SIG-M5 treated with dmso at 0.1 percent for 504 hours (cell line): Measurements from ENCODE around the gene DNAJC13.
"Not testable (repeated sequence)": the region's sequence is repeated elsewhere in the genome, so short reads cannot be mapped to it uniquely, and the experiment has no call there.

ENCODE experiments used
- DNase-seq: peaks from one replicate; lab custom pipeline; 2025; ENCODE audit not compliant: unreplicated experiment; lab: John Stamatoyannopoulos, UW

Gene DNAJC13

GRCh38 chr3:132416807-132417694 is at the start of gene DNAJC13:
Gene DNAJC13 (plus strand): TSS chr3:132417502. CDS start chr3:132434551, 17,049 bp downstream.
- DNase-seq, result peak; percentile 96

- no peak for DNase-seq
Measured at GRCh38 chr3:132368515-132368914, 48.8 kb upstream of the DNAJC13 start.

- no peak for DNase-seq
Measured at GRCh38 chr3:132368962-132369361, 48.3 kb upstream of the DNAJC13 start.

- not testable (repeated sequence) for DNase-seq
Measured at GRCh38 chr3:132376945-132377354, 40.4 kb upstream of the DNAJC13 start.

- DNase-seq, result no peak
Measured at GRCh38 chr3:132378048-132378762, 39.1 kb upstream of the DNAJC13 start.

- DNase-seq, result no peak
Measured at GRCh38 chr3:132378846-132379245, 38.5 kb upstream of the DNAJC13 start.

GRCh38 chr3:132380920-132381319 is 36.4 kb upstream of the DNAJC13 start:
- DNase-seq, result no peak

GRCh38 chr3:132381348-132381944 is 35.9 kb upstream of the DNAJC13 start:
- DNase-seq, result no peak

- DNase-seq, result no peak
Measured at GRCh38 chr3:132382267-132382666, 35.0 kb upstream of the DNAJC13 start.

GRCh38 chr3:132382688-132383194 is 34.6 kb upstream of the DNAJC13 start:
- DNase-seq, result no peak

- no peak for DNase-seq
Measured at GRCh38 chr3:132386259-132386658, 31.0 kb upstream of the DNAJC13 start.

- DNase-seq, result not testable (repeated sequence)
Measured at GRCh38 chr3:132392675-132393074, 24.6 kb upstream of the DNAJC13 start.

GRCh38 chr3:132394320-132394719 is 23.0 kb upstream of the DNAJC13 start:
- DNase-seq, result no peak

- no peak for DNase-seq
Measured at GRCh38 chr3:132395126-132395525, 22.2 kb upstream of the DNAJC13 start.

- DNase-seq, result no peak
Measured at GRCh38 chr3:132396255-132396654, 21.0 kb upstream of the DNAJC13 start.

GRCh38 chr3:132396776-132397175 is 20.5 kb upstream of the DNAJC13 start:
- not testable (repeated sequence) for DNase-seq

- DNase-seq, result peak; percentile 74
Measured at GRCh38 chr3:132399054-132399929, 18.0 kb upstream of the DNAJC13 start.

- no peak for DNase-seq
Measured at GRCh38 chr3:132401255-132401654, 16.0 kb upstream of the DNAJC13 start.

- no peak for DNase-seq
Measured at GRCh38 chr3:132404276-132404675, 13.0 kb upstream of the DNAJC13 start.

- DNase-seq, result no peak
Measured at GRCh38 chr3:132405188-132405587, 12.1 kb upstream of the DNAJC13 start.
